H7 (cell line): ENCODE measurements around the gene RAD51B. TPM values are rescaled to one million over a fixed set of nuclear protein-coding genes. Genes with fewer than 3 reads are reported as not detected.

ENCODE experiments used
- DNase-seq: peaks from one replicate; pipeline ENCODE4 v3.0.0; 2012
- H3K27me3 ChIP-seq: 2 replicates; pipeline ENCODE4 v1.6.0; 2011; ENCODE audit warnings: mild to moderate bottlenecking, low read length; ENCODE audit not compliant: control insufficient read depth, insufficient read depth
- H3K36me3 ChIP-seq: replicated peaks from 2 replicates; pipeline ENCODE4 v1.5.1; 2011; ENCODE audit warnings: low read length; ENCODE audit not compliant: control insufficient read depth, insufficient read depth
- H3K4me3 ChIP-seq: 2 replicates; pipeline ENCODE4 v1.5.1; 2011; ENCODE audit warnings: low read depth, mild to moderate bottlenecking, control low read depth, low read length, moderate library complexity; ENCODE audit not compliant: insufficient read depth
- total RNA-seq: library from RNA; depleted of rRNA; stranded (reverse); fragments of >200 nt; shearing (Covaris generic); gene quantifications from 2 replicates; pipeline ENCODE4 v1.2.3, GENCODE V29; 2014

RAD51B gene
- total RNA-seq, 1 experiment from 2014 or later = 9.6 TPM

DNA sequence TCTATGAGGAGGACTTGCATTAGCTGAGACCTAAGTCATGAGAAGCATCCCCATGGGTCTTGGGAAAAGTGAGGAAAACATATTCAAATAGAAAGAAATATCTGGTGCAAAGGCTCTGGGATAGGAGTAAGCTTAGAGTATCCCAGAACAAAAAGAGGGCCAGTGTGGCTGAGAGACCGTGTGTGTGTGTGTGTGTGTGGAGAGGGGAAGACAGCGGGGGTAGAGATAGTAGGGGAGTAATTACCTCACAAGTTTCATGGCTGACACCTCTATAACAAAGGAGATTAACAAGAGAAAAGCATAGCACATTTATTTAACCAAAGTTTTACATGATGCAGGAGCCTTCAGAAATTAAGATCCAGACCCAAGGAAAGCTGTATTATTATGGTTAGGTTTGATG, 440.5 kb downstream of the RAD51B start:
- H3K36me3 ChIP-seq = no peaks in the 10 kb centered on the region
- DNase-seq = no peak
- no peak overlapping the region for H3K4me3 ChIP-seq

DNA sequence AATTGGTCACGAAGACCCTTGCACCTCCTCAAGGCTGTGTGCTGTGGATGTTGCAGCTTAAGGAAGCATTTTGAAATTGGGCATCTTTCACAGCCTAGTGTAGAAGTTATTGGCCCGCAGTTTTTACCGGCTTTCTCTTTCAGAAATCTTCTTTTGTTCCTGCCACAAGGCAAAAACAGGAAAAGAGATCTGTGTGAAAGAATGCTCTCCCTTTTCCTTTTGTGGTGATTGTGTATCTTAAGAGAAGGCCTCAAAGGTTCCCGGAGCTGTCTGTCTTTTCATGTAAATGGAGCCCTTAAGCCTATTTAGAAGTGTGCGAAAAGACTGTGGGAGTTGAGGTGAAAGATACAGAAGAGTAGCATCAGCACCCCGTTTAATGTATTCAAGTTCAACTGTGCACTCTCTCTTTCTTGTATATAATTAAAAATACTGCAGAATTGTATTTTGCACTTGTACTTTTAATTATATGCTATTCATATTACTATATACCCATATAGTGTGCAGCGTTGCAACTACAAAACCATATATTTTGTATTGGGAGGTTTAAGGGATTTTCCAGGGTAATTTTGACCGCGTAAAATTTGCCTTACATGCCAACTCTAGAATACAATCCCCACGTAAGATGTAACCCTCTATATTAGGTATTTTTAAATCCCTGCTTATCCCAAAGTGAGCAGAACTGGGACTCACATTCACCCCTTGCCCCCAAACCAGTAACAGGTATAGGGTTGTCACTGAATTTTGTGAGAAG, 441.7 kb downstream of the RAD51B start:
- Histone ChIP-seq H3K4me3 (no peak overlapping the region), H3K36me3 (no peaks in the 10 kb centered on the region), H3K27me3 (no peaks in the 10 kb centered on the region)
- DNase-seq = no peak

More for the DNA sequence above, 440.5 kb downstream of the RAD51B start:
- no peaks in the 10 kb centered on the region for H3K27me3 ChIP-seq

DNA sequence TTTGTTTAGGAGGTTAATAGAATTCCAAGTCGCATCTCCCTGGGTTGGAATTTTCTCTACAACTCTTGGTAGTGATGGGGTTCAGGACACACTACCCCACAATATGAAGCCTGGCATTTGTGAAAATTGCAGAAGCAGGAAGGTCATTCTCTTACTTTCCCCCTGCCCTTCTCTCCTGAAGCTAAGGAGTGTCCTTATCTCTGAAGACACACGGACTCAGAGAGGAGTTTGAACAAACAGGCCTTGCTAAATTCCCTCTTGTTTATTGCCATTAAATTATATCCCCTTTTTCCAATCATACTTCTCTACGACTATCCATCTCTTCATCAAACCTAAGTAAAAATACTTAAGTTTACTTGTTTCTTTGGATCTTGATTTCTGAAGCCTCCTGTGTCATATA, 443.0 kb downstream of the RAD51B start:
- Histone ChIP-seq H3K4me3 (no peak overlapping the region), H3K27me3 (no peaks in the 10 kb centered on the region), H3K36me3 (no peaks in the 10 kb centered on the region)
- no peak for DNase-seq

DNA sequence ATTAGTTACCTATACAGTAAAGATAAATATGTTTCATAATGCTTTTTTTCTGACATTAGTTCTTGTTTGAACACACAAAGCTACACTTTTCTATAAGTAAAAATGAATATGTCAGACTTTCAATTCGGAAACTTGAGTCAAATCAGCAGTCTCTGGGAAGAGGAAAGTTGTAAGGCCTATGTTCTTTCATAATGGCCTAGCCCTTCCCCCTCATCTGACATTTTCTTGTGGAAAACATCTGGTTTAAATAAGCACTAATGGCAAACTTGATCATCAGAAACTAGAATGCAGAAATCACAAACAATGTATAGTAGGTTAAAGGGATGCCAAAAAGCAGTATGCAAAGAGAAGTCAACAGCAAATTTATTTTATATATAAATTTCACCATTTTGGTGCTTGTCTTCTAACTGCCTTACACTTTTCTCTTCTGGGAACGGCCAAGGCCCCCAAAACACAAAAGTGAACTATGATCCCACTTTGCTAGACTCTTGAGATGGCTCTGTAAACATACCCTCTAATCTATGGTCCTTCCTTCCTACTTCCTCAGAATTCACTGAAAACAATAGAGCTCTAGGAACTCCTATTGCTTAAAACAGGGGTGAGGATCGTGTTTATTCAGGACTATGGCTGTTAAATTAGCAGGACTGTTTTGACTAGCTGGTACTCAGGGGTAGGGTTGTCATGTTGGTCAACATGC, 444.1 kb downstream of the RAD51B start:
- DNase-seq = no peak
- H3K27me3 ChIP-seq = no peaks in the 10 kb centered on the region
- no peak overlapping the region for H3K4me3 ChIP-seq
- no peaks in the 10 kb centered on the region for H3K36me3 ChIP-seq

DNA sequence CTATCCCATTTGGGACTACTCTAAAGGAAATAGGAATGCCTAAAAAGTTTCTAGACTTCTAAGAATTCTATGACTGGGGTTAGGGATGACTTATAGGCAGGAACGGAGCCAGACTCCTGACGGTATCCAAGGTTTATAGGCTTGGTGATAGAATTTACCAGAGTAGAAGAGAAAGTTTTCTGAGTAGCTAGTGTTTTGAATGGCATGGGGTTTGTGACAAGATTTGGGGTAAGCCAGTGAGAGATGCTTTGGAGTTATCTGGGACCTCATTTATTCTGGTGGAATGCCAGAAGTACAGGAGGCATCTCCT, 444.6 kb downstream of the RAD51B start:
- Histone ChIP-seq H3K27me3 (no peaks in the 10 kb centered on the region), H3K4me3 (no peak overlapping the region), H3K36me3 (no peaks in the 10 kb centered on the region)
- DNase-seq = no peak

DNA sequence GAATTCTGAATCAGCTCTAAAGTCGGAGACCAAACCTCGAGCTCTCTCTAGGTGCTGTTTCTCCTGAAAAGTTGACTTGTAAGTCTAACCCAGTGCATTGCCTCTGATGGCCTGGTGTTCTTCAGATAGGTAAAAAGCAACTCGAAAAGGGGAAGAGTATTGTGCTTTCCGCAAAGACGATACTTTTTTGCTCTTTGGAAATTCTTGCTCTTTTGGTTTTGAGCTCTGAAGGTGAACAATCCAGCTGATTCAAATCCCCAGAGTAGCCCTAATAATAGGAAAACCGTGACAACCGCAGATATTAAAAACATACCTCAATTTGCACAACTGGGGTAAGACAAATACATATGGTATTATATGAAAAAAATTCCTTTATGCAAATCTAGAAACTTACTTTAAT, 447.4 kb downstream of the RAD51B start:
- Histone ChIP-seq H3K4me3 (no peak overlapping the region), H3K27me3 (no peaks in the 10 kb centered on the region), H3K36me3 (no peaks in the 10 kb centered on the region)
- DNase-seq = no peak

DNA sequence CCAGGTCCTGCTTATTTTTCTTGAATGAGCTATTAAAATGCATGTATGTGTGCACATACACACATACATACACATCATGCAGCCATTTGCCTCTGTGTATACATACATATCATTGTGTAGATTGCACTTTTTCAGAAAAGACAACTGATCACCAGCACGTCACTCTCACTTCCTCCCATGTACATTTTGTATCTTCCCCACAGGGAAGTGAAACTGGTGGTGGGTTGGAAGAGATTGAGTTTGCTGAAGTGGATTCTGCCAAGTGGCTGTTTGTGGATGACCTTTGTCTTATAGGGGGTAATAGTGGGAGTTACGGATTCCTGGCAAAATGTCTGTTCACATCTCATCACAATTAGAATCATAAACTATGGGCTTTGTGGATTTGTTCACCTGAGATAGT, 448.6 kb downstream of the RAD51B start:
- no peaks in the 10 kb centered on the region for H3K27me3 ChIP-seq
- DNase-seq = no peak
- H3K36me3 ChIP-seq = no peaks in the 10 kb centered on the region
- no peak overlapping the region for H3K4me3 ChIP-seq

DNA sequence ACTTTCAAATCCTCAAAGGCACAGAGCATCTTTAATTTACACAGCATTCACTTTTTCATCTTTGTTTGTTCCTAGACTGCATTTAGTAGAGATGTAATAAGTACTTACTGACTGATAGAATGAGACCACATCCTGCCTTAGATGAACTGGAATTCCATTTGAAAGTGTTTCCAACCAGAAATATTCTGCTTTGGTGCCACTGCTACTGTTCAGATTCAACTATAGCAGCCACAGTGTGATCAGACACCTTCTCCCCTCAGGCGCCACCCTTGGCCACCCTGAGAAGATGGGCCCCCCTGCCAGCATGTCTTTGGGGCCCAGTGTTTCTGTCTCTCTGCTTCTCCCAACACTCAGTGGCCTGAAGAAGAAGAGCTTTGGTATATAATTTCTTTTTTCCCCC, 449.1 kb downstream of the RAD51B start:
- H3K27me3 ChIP-seq = no peaks in the 10 kb centered on the region
- DNase-seq = no peak
- H3K36me3 ChIP-seq = no peaks in the 10 kb centered on the region
- no peak overlapping the region for H3K4me3 ChIP-seq

DNA sequence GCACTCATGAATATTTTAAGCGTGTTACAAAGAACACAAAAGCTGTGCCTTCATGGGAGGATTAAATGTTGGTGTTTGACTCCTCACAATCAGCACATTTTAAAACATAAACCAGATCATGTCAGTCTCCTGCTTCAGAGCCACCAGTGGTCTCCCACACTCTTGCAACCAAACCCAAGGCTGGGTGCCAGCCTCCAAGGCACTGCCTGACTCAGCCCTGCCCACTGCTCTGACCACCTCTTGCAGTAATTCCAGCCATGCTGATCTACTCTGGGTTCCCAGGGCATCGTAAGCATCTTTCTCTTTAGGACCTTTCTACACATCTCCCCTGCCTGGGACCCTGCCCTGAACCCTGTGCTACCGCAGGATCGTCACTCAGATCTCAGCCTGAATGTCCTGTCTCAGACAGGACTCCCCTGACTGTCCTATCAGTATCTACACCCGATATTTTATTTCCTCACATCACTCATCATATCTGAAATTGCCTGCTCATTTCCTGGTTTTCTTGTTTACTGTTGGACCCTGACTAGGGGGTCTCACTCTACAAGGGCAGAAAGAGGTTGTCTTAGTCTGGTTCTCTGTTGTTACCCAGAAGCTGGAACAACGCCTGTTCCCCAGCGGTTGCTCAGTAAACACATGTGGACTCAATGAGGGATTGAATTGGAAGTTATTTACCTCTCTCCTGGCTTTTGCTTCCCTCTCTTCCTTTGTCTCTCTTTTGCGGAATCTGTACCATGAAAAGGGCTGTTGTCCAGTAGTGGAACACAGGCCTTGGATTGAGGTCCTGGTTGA, 449.8 kb downstream of the RAD51B start:
- Histone ChIP-seq H3K4me3 (no peak overlapping the region), H3K36me3 (no peaks in the 10 kb centered on the region), H3K27me3 (no peaks in the 10 kb centered on the region)
- DNase-seq = no peak

DNA sequence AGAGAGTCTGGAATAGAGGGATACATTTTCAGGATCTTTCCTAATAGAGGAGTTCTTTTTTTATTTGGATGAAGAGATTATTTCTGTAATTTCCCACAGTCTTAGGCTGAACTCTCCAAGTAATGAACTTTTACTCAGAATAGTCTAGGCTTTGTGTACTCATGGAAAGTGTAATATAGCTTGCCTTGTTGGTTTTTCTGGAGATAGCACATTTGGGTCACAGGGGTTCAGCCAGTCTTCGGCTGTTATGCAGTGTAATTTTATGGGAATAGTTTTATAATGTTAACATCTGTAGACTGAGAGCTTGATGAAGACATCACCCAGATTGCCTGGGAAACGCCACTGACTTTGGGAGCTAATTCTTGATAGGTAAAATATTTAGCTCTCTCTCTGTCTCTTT, 450.8 kb downstream of the RAD51B start:
- Histone ChIP-seq H3K4me3 (no peak overlapping the region), H3K36me3 (no peaks in the 10 kb centered on the region), H3K27me3 (no peaks in the 10 kb centered on the region)
- no peak for DNase-seq

DNA sequence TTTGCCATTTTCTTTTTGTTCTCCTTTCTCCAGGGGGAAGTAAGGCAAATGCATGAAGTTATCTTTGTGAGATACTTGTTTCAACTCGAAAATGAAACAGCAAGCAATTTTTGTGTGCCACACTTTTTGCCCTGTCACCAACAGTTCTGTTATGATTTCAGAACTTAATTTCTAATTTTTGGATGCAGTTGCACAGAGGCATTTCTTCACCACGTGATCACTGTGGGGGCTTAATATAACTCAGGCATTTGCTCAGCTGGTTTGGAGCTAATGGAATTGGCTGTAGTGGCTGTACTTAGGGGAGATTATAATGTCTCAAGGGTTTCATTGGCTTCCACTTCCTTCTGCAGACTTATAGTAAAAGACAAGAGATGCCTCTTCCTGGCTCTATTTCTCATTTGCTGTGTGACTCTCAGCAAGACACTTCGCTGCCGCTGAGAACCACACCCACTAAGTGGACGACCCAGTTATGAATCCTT, 452.4 kb downstream of the RAD51B start:
- H3K36me3 ChIP-seq = no peaks in the 10 kb centered on the region
- no peak for DNase-seq
- no peaks in the 10 kb centered on the region for H3K27me3 ChIP-seq
- H3K4me3 ChIP-seq = no peak overlapping the region

DNA sequence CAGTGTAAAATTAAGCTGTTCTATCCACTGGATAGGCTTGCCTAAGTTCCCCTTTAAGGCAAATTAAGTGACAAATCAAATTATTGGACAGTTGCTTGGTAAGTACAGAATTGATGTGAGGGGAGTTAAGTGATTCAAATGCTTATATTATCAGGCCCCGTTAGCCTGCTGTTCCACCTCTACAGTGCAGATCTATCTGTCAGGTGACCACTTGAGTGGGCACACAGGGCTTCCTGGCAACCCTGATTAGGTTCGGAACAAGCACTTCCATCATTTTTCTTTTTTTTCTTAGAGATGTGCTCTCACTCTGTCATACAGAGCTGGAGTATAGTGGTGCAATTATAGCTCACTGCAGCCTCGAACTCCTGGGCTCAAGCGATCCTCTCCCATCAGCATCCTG, 453.8 kb downstream of the RAD51B start:
- H3K36me3 ChIP-seq = no peaks in the 10 kb centered on the region
- DNase-seq = no peak
- no peaks in the 10 kb centered on the region for H3K27me3 ChIP-seq
- no peak overlapping the region for H3K4me3 ChIP-seq

DNA sequence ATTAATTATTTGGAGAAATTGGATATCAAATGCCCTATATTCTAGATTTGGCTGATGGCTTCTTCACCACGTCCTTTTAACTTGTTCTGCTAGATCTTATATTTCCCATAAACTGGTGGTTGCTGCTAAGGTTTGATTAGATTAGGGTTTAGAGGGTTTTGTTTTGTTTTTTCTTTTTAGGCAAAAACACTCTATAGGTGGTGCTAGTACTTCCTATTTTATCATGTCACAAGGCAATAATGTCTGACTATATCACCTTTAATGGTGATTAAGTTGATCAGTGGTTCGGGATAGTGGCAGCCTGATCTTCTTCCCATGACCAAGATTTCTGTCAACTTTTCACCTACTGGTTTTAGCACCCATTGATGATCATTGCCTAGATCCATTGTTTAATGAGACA, 455.1 kb downstream of the RAD51B start:
- DNase-seq = no peak
- Histone ChIP-seq H3K4me3 (no peak overlapping the region), H3K27me3 (no peaks in the 10 kb centered on the region), H3K36me3 (no peaks in the 10 kb centered on the region)

DNA sequence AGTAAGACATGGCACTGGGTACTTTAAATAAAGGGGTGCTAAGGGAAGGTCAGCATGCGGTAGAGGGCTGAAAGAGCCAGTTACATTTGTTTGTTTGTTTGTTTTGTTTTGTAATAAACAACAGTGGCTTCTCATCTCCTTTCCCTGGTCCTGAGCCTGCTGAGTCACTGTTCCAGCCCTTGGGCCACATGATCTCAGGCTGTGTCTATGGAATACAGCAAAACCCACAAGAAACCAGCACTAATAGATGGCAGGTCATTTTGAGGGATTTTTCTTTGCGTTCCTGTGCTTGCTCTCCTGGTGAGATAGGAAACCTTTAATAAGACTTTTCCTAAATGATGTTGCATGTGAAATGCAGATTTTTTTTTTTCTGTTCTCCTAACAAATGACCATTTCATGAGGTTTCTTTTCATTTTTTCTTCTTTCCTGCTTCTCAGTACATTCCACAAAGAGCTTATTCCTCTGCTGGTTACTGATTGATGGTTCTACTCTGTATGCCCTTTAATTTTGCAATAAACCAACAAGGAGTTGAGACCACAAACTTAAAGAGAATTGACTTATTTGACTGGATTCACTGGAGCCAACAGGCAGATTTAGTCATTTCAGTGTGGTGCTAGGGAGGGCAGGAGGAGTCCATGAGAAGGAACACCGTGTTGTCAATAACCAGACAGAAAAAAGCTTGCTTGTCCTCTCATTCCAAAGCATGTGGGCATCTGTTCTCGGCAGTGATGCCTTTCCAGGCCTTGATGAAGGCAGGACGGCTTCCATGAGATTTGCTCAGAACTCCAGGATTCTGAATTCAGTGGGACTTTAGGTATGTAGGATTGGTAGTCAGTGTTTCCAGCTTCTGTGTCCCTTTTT, 459.2 kb downstream of the RAD51B start:
- Histone ChIP-seq H3K27me3 (no peaks in the 10 kb centered on the region), H3K36me3 (no peaks in the 10 kb centered on the region), H3K4me3 (no peak overlapping the region)
- no peak for DNase-seq
